GM12892 (cell line): ENCODE data around the gene MKRN3.

Experiments used
- POLR2A ChIP-seq: IDR thresholded peaks from 2 replicates; pipeline ENCODE4 v1.6.1; 2011; ENCODE audit warnings: low read depth, low read length, control low read depth
- TAF1 ChIP-seq: IDR thresholded peaks from 2 replicates; pipeline ENCODE4 v1.6.1; 2011; ENCODE audit warnings: low read depth, mild to moderate bottlenecking, control low read depth, low read length, borderline replicate concordance

DNA sequence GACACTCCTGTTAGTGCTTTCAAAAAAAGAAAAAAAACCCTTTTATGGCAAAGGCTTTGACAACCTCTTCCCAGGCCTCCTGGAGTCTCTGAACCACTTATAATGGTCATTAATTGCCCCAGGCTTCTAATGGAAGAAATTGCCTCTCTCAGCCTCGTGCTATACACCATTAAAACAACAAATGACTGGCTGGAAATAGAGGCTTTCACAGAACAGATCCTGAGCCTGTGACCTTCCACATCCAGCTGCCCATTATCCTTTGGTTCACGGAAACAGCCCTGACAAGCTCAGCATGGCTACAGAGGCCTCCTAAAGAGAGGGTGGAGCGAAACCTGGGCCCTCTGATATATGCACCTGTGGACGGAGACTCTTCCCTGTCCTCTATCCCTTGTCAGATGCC is 26.8 kb upstream of the MKRN3 start:
- no peak for TF ChIP-seq POLR2A
- no peak for TF ChIP-seq TAF1
